WTC11 (cell line): Measurements from ENCODE around the gene SESN2. TPM values are rescaled to one million over a fixed set of nuclear protein-coding genes. Genes with fewer than 3 reads are reported as not detected.

ENCODE experiments used
- ATAC-seq: fragments of 200-7000 bp; cut with Tn5 transposase; 2 replicates; pipeline ENCODE4 v1.10.0; 2021; ENCODE audit warnings: mild to moderate bottlenecking, moderate library complexity
- CTCF ChIA-PET: fragments of 300-600 bp; sonication (Branson Sonifier 250); formaldehyde crosslinking; loops from one replicate; lab custom pipeline; 2021; ENCODE audit warnings: antibody characterized with exemption; lab: Charles Lee
- POLR2A ChIA-PET: fragments of 350-600 bp; sonication (Branson Sonifier 250); formaldehyde crosslinking; loops from one replicate; lab custom pipeline; 2021; ENCODE audit warnings: antibody characterized with exemption; lab: Charles Lee
- DNase-seq: peaks from one replicate; pipeline ENCODE4 v3.0.0; 2021; ENCODE audit warnings: low spot score
- H3K27ac Mint-ChIP-seq: 2 replicates; pipeline ENCODE4 v1.8.0; 2021; ENCODE audit warnings: mixed read lengths
- H3K27me3 Mint-ChIP-seq: 2 replicates; pipeline ENCODE4 v1.8.0; 2021; ENCODE audit warnings: low read depth, mild to moderate bottlenecking, moderate library complexity, mixed read lengths
- H3K36me3 Mint-ChIP-seq: 2 replicates; pipeline ENCODE4 v1.8.0; 2021; ENCODE audit warnings: mixed read lengths
- H3K4me1 Mint-ChIP-seq: 2 replicates; pipeline ENCODE4 v1.8.0; 2022; ENCODE audit warnings: mixed read lengths
- H3K4me3 Mint-ChIP-seq: 2 replicates; pipeline ENCODE4 v1.8.0; 2021; ENCODE audit warnings: mild to moderate bottlenecking, moderate library complexity, mixed read lengths
- H3K9me3 Mint-ChIP-seq: 2 replicates; pipeline ENCODE4 v1.8.0; 2021; ENCODE audit warnings: mixed read lengths
- ARID4B ChIP-seq: sonication (generic); formaldehyde crosslinking; IDR thresholded peaks from 2 replicates; pipeline ENCODE4 v1.8.0; 2023; ENCODE audit warnings: missing genetic modification reagents, mild to moderate bottlenecking, borderline replicate concordance
- ATF1 ChIP-seq: sonication (generic); formaldehyde crosslinking; IDR thresholded peaks from 2 replicates; pipeline ENCODE4 v1.8.1; 2023; ENCODE audit warnings: mild to moderate bottlenecking, moderate library complexity, missing genetic modification reagents
- ATF2 ChIP-seq: sonication (generic); formaldehyde crosslinking; IDR thresholded peaks from 2 replicates; pipeline ENCODE4 v1.8.1; 2022; ENCODE audit warnings: low read depth, missing genetic modification reagents, borderline replicate concordance
- ATF6 ChIP-seq: sonication (generic); formaldehyde crosslinking; IDR thresholded peaks from 2 replicates; pipeline ENCODE4 v1.8.1; 2023; ENCODE audit warnings: mild to moderate bottlenecking, missing genetic modification reagents
- CDX4 ChIP-seq: fragments of 250-450 bp; sonication (Bioruptor Pico); IDR thresholded peaks from 2 replicates; pipeline ENCODE4 v1.9.0; 2021; ENCODE audit warnings: moderate library complexity, mild to moderate bottlenecking, inconsistent platforms, borderline replicate concordance
- CREB1 ChIP-seq: sonication (generic); formaldehyde crosslinking; IDR thresholded peaks from 2 replicates; pipeline ENCODE4 v1.8.0; 2023; ENCODE audit warnings: mild to moderate bottlenecking, missing genetic modification reagents
- E2F1 ChIP-seq: sonication (generic); formaldehyde crosslinking; IDR thresholded peaks from 2 replicates; pipeline ENCODE4 v1.8.0; 2022; ENCODE audit warnings: mild to moderate bottlenecking, missing genetic modification reagents
- EMX1 ChIP-seq: fragments of 250-450 bp; sonication (Bioruptor Pico); IDR thresholded peaks from 2 replicates; pipeline ENCODE4 v1.8.0; 2021; ENCODE audit warnings: mild to moderate bottlenecking
- ETV6 ChIP-seq: sonication (generic); formaldehyde crosslinking; IDR thresholded peaks from 2 replicates; pipeline ENCODE4 v1.8.1; 2022; ENCODE audit warnings: mild to moderate bottlenecking, missing genetic modification reagents
- FOXJ3 ChIP-seq: sonication (generic); formaldehyde crosslinking; IDR thresholded peaks from 2 replicates; pipeline ENCODE4 v1.9.0; 2021; ENCODE audit warnings: missing genetic modification reagents, mild to moderate bottlenecking, borderline replicate concordance
- JAZF1 ChIP-seq: fragments of 250-450 bp; sonication (Bioruptor Pico); IDR thresholded peaks from 2 replicates; pipeline ENCODE4 v1.9.0; 2021; ENCODE audit warnings: moderate library complexity, mild to moderate bottlenecking, inconsistent platforms
- JUN ChIP-seq: sonication (generic); formaldehyde crosslinking; IDR thresholded peaks from 2 replicates; pipeline ENCODE4 v1.8.0; 2023; ENCODE audit warnings: mild to moderate bottlenecking, missing genetic modification reagents
- NFE2L1 ChIP-seq: sonication (generic); formaldehyde crosslinking; IDR thresholded peaks from 2 replicates; pipeline ENCODE4 v1.8.1; 2023; ENCODE audit warnings: missing genetic modification reagents
- SOX15 ChIP-seq: fragments of 250-450 bp; sonication (Bioruptor Pico); IDR thresholded peaks from 2 replicates; pipeline ENCODE4 v1.9.0; 2021; ENCODE audit warnings: mild to moderate bottlenecking
- SP1 ChIP-seq: sonication (generic); formaldehyde crosslinking; conservative IDR thresholded peaks from 2 replicates; pipeline ENCODE4 v1.8.1; 2022; ENCODE audit warnings: missing genetic modification reagents
- ZNF232 ChIP-seq: sonication (generic); formaldehyde crosslinking; IDR thresholded peaks from 2 replicates; pipeline ENCODE4 v1.8.0; 2022; ENCODE audit warnings: mild to moderate bottlenecking, missing genetic modification reagents
- ZNF281 ChIP-seq: sonication (generic); formaldehyde crosslinking; IDR thresholded peaks from 2 replicates; pipeline ENCODE4 v1.8.0; 2023; ENCODE audit warnings: mild to moderate bottlenecking, missing genetic modification reagents
- total RNA-seq: library from RNA; stranded (reverse); gene quantifications from 3 replicates; pipeline ENCODE4 v1.2.3, GENCODE V29; 2021

SESN2 gene
- total RNA-seq, 1 experiment from 2014 or later, result 38.1 TPM

- TF ChIP-seq ARID4B (CRISPR knock-in tag), result no peak
- no peak for TF ChIP-seq SP1 (CRISPR knock-in tag)
Observed at GRCh38 chr1:28229089-28229488, 30.2 kb upstream of the SESN2 start (continued).

GRCh38 chr1:28229996-28230395, 29.3 kb upstream of the SESN2 start:
- POLR2A ChIA-PET, result no interaction called here
- no peak for TF ChIP-seq ETV6
- TF ChIP-seq CREB1 (CRISPR knock-in tag), result no peak
- no peak for TF ChIP-seq ZNF232 (CRISPR knock-in tag)
- no peak for TF ChIP-seq NFE2L1 (CRISPR knock-in tag)
- no peak for TF ChIP-seq EMX1 (CRISPR knock-in tag)
- TF ChIP-seq ZNF281, result no peak
- TF ChIP-seq ARID4B (CRISPR knock-in tag), result no peak
- TF ChIP-seq SOX15, result no peak
- no peak for TF ChIP-seq JUN (CRISPR knock-in tag)
- TF ChIP-seq ATF1 (CRISPR knock-in tag), result no peak
- no peak for TF ChIP-seq CDX4 (CRISPR knock-in tag)
- no peak for TF ChIP-seq JAZF1
- no peak for TF ChIP-seq ATF2 (CRISPR knock-in tag)
- TF ChIP-seq E2F1 (CRISPR knock-in tag), result no peak
- no peak for TF ChIP-seq ATF6 (CRISPR knock-in tag)
- no peak for TF ChIP-seq FOXJ3 (CRISPR knock-in tag)
- Mint-ChIP-seq H3K4me3 (no peak overlapping the region), H3K27ac (peak overlapping the region; percentile 82), H3K36me3 (peaks cover 38% of the 10 kb centered on the region), H3K4me1 (peaks cover 8% of the 10 kb centered on the region), H3K9me3 (no peaks in the 10 kb centered on the region), H3K27me3 (no peaks in the 10 kb centered on the region)
- DNase-seq (no peak), ATAC-seq (no peak)
- CTCF ChIA-PET, result interaction anchor here (0.8 kb wide), 1 partner anchor 19 kb away, joined by 3 read pairs; no protein-coding TSS in a partner anchor
